Skin epidermis (tissue), 12 donors: ENCODE results near the gene CDK13.

Experiments used
- H3K27ac ChIP-seq, 21 experiments: fragments of 200-600 bp; sonication (generic) in 11 of 21; one replicate each; pipeline ENCODE4 v1.5.0; 2020; ENCODE audit warnings: mild to moderate bottlenecking in 3 of 21, inconsistent platforms in 2 of 21, moderate library complexity in 2 of 21
- H3K4me3 ChIP-seq, 7 experiments: fragments of 200-600 bp; sonication (generic) in 2 of 7; one replicate each; pipeline ENCODE4 v1.5.0; 2020; ENCODE audit warnings: inconsistent platforms in 2 of 7, mild to moderate bottlenecking in 2 of 7, moderate library complexity in 1 of 7

CDK13 gene

DNA sequence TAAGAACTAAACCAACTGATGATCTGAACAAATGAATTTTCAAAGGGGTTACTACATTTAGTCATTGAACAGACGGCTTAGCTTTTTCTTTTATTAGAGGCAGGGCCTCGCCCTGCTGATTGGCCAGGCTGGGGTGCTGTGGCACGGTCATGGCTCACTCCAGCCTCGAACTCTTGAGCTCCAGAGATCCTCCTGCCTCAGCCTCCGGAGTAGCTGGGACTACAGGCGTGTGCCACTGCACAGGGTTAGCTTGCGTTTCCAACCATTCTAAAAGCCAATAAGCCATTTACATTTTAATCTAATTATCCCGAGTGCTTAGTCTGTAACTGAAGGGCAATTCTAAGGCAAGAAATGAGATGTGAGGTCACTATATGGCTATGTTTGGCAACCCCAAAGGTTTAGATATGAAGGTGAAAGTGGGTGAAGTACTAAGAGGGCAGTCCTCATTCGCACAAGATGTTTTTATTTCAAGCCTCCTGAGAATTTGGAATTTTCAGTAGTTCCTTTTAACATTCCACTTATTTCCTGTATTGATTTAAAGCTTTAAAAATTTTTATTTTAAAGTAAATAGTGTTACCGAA, 1.6 kb upstream of the CDK13 start:
- peak overlapping the region; percentile 80 to 99 (median 94) for H3K4me3 ChIP-seq
- H3K27ac ChIP-seq = peak overlapping the region; percentile 78 to 100 (median 98)

DNA sequence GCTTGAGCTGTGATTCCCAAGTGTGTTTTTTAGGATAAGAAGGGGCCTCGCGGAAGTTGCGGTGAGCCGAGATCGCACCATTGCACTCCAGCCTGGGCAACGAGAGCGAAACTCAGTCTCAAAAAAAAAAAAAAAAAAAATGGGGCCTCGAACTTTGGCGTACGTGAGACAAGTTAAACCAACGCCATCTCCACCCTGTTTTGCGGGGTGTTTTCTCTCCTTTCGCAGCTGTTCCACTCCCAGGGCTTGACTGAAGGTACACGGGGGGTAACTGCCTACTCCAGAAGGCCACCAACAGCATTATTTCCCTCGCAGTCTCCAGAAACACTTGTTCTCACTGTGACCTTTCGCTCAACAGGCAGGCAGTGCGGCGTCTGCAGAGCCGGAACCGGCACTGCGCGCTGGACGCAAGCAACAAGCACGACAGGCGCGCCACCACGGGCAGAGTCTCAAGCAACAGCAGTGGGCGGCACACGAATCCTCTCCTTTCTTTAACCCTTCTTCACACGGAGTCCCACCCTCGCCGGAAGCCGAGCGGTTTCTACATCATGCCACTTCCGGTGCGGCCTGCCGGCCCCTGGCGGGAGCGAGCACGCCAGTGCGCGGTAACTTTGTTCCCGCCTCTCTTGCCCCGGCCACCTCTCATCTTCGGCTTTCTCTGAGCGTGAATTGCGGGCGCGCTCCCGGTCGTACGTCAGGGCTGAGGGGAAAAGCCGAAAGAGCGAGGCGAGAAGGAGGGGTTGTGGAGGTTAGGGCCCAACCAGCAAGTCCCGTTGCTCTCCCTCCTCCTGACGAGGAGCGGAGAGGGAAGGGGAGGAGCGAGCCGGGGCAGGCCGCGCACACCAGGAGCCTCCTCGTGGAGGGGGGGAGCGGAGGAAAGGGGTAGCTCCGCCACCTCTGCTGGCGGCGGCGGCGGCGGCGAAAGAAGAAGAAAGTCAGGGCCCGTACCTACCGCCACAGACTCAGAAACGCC, 814 bp upstream of the CDK13 start:
- H3K4me3 ChIP-seq = peak overlapping the region; percentile 80 to 99 (median 94)
- peak overlapping the region; percentile 94 to 100 (median 98) for H3K27ac ChIP-seq

DNA sequence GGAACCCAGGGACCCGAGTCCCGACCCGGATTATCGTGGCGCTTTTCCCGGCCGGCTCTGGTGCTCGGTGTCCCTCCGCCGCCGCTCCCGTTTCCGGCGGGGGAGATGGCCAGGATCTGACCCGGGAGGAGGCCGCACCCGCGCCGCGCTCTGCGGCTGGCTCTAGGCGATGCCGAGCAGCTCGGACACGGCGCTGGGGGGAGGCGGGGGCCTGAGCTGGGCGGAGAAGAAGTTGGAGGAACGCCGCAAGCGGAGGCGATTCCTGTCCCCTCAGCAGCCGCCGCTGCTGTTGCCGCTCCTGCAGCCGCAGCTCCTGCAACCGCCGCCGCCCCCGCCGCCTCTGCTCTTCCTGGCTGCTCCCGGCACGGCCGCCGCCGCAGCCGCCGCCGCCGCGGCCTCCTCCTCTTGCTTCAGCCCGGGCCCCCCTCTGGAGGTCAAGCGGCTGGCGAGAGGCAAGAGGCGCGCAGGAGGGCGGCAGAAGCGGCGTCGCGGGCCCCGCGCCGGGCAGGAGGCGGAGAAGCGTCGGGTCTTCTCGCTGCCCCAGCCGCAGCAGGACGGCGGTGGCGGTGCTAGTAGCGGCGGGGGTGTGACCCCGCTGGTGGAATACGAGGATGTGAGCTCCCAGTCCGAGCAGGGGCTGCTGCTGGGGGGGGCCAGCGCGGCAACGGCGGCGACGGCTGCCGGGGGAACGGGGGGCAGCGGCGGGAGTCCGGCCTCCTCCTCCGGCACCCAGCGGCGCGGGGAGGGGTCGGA, 593 bp downstream of the CDK13 start:
- Histone ChIP-seq H3K4me3 (peak overlapping the region; percentile 80 to 99 (median 94)), H3K27ac (peak overlapping the region; percentile 94 to 100 (median 98))

DNA sequence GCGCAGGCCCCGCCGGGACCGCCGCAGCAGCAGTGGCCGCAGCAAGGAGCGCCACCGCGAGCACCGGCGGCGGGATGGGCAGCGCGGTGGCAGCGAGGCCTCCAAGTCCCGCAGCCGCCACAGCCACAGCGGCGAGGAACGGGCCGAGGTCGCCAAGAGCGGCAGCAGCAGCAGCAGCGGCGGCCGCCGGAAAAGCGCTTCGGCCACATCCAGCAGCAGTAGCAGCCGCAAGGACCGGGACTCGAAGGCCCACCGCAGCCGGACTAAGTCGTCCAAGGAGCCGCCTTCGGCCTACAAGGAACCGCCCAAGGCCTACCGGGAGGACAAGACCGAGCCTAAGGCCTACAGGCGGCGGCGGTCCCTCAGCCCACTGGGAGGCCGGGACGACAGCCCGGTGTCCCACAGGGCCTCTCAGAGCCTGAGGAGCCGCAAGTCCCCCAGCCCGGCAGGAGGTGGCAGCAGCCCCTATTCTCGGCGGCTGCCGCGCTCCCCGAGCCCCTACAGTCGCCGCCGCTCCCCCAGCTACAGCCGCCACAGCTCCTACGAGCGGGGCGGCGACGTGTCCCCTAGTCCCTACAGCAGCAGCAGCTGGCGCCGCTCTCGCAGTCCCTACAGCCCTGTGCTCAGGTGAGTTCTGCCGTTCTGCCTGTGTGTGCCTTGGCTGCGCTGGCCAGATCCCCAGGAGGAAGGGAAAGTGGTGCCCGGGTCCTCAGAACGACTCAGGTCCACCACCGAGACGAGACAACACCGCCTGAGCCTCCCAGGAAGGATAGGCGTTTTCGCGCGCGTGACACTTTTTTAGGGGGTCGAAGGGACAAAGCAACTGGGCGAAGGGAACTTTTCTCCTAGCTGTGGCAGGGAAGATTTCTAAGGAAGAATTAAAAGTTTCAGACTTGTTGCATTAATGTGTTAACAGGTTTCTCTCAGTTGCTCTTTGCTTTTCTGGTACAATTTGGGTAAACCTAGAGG, 1.5 kb downstream of the CDK13 start:
- H3K4me3 ChIP-seq = peak overlapping the region; percentile 80 to 99 (median 94)
- H3K27ac ChIP-seq = peak overlapping the region; percentile 94 to 100 (median 98)

DNA sequence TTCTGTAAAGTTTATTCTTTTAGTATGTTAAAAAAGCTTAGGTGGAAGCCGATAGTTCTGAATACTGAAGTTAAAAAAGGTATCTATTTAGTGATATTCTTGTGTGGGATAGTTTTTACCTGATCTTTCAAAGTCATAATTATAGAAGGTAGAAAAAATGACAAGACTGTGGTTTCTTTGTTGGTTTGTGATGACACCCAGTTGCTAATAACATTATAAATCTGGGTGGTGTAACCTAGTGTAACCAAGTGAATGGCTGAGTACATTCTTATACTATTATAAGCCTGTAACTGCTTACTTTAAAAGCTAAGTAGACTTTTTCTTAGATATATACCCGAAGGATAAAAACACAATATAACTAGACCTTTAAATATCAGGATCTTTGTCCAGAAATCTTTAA, 2.3 kb downstream of the CDK13 start:
- H3K4me3 ChIP-seq = peak overlapping the region; percentile 80 to 99 (median 94)
- peak overlapping the region in 14 of 21 experiments; percentile 94 to 100 (median 98) for H3K27ac ChIP-seq

DNA sequence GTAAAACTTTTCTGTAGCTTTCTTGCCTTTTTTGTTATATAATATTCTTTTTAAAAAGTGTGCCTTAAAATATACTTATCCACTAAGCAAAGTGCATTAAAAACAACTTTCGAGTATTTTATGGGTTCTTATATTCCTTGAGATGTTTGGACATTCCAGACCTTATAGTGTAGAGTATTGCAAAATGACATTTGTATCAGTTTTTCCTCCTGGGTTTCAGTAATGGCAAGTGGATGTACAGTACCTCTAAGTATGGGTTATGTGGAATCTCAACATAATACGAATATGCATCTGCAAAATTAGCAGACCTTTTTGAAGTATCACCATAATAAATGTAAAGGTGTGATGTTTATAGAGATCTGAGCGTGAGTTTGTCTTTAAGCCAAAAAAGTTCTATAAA, 2.7 kb downstream of the CDK13 start:
- Histone ChIP-seq H3K4me3 (peak overlapping the region; percentile 80 to 99 (median 94)), H3K27ac (peak overlapping the region in 7 of 21 experiments; percentile 14 to 99 (median 98))

DNA sequence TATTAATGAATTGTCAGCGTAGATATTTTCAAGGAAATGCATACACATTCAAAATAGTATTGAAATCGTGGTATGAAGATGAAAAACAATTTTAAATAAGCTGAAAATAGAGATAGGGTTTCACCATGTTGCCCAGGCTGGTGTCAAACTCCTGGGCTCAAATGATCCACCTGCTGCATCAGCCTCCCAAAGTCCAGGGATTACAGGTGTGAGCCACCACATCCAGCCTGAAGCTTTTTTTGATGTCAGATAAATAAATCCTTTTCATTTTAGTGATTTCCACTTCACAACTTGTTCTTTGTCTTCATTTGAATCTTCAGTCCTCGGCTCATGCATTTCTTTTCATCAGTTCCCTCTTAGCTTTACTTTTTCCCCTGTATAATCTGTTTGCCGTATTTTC, 4.6 kb downstream of the CDK13 start:
- Histone ChIP-seq H3K4me3 (no peak overlapping the region), H3K27ac (no peak overlapping the region)

DNA sequence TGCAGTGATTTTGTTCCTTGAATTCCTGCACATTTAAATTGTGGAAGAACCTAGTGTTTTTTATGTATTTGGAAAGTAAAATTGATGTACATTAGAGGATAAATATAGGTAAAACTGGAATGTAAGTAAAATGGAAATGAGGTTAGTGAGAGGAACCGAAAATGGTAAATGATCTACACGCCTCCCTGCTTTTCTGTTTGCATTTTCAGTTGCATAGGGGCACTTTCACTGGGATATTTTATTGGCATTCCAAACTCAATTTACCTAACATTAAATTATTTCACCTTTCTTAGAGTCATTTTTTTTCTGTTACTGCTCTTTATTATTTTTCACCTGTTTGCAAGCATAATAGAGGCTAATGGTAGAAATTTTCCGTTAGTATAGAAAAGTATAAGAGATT, 8.0 kb downstream of the CDK13 start:
- H3K27ac ChIP-seq = no peak overlapping the region
- no peak overlapping the region for H3K4me3 ChIP-seq

DNA sequence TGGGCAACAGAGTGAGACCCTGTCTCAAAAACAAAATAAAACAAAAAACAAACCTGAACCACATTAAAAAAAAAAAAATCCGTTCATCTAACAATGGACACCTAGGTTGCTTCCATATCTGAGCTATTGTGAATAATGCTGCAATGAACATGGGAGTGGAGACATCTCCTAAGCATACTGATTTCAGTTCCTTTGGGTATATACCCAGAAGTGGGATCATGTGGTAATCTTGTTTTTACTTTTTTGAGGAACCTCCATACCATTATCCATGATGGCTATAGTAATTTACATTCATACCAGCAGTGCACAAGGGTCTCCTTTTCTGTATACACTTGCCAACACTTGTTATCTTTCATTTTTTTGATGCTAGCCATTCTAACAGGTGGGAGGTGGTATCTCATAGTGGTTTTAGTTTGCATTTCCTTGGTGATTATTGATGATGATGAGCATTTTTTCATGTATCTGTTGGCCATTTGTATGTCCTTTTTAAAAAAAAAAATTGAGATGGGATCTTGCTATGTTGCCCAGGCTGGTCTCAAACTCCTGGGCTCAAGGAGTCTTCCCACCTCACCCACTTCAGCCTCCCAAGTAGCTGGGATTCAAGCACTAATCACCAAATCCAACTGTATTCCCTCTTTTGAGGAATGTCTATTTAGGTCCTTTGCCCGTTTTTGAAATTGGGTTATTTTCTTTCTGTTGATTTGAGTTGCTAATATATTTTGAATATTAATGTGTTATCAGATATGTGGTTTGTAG, 17.5 kb downstream of the CDK13 start:
- Histone ChIP-seq H3K27ac (no peak overlapping the region), H3K4me3 (no peak overlapping the region)

DNA sequence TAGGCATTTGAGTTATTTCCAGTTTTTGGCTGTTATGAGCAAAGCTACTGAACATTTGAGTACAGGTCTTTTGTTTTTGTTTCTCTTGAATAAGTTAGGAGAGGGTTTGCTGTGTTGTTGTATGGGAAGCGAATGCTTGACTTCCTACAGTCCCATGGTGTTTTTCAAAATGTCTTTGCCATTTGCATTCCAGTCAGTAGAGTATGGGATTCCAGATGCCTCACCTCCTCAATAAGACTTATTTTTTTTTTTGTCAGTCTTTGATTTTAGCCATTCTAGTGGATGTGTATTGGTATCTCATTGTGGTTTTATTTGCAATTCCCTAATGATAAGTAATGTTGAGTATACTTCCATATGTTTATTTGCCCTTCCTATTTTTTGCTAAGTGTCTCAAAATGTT, 19.4 kb downstream of the CDK13 start:
- Histone ChIP-seq H3K27ac (no peak overlapping the region), H3K4me3 (no peak overlapping the region)

DNA sequence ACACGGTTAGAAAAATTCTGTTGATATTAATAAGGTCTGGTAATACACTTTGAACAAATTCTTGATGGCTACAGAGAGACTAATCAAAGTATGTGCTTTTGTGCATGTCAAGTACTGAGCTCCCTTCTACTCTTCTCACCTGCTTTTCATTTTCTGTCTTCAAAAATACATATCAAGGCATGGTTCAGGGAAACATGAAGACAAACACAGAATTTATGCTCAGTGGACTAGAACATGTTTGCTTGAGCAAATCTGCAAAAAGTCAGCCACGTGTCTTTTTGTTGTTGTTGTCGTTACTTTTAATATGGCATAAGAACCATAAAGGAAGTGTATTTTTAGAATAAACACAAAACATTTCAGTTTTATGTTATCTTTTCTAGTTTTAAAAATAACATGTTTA, 21.9 kb downstream of the CDK13 start:
- no peak overlapping the region for H3K27ac ChIP-seq
- no peak overlapping the region for H3K4me3 ChIP-seq

DNA sequence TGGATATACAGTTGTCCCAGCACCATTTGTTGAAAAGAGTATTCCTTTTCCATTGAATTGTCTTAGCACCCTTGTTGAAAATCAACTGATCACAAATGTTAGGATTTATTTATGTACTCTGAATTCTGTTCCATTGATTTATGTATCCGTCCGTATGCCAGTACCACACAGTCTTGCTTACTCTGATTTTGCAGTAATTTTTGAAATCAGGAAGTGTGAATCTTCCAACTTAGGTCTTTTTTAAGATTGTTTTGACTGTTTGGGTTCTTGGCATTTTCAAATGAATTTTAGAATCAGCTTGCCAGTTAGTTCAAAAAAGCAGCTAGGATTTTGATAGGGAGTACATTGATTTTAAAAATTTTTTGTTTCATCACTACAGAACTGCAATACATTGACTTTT, 23.7 kb downstream of the CDK13 start:
- no peak overlapping the region for H3K27ac ChIP-seq

DNA sequence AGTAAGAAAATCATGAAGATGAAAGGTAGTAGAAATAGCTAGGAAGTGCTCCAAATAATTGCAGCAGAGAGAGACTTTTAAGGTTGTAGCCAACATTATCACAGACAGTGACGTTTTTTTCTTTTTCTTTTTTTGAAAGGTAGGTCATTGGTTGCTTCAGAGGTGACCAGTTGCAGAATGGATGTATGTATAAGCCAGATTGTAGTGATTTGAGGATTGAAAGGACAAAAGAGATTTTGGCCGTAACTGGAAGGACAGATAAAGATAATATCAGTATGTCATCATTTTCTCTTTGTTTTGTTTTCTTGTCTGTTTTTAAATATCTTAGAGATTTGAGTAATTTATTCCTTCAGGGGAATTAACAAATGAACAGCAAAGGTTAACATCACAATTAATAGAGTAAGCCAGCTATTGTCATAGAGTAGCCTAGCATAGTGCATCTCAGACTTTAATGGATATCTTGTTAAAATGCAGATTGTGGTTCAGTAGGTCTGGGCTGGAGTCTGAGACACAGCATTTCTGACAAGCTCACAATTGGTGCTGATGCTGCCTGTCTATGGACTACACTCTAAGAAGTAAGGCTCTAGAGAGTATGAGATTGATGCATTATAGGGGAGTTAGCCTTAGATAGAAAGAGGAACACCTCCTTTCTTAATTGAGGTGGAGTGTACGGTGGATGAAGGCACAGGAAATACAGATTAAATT, 28.3 kb downstream of the CDK13 start:
- Histone ChIP-seq H3K4me3 (no peak overlapping the region), H3K27ac (no peak overlapping the region)

More for the DNA sequence above, 23.7 kb downstream of the CDK13 start:
- no peak overlapping the region for H3K4me3 ChIP-seq

DNA sequence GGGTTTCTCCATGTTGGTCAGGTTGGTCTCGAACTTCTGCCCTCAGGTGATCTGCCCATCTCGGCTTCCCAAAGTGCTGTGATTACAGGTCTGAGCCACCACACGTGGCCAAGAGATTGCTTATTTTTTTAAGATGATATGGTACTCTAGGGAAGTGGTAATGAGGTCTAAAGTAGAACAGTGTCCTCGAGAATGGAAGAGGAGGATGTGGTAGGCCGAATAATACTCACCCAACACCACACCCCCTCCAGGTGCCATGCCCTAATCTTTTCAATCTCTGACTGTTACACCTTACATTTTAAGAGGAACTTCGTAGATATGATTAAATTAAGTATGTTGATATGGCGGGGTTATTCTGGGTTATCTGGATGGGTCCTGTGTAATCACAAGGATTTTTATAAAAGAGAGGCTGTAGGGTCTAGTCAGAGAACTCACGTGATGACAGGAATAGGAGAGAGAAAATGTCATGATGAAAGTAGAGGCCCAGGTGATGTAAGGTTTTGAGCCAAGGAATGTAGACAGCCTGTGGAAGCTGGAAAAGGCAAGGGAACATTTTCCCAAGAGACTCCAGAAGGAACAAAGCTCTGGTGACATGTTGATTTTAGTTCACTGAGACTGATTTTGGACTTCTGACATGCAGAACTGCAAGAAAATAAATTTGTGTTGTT, 29.5 kb downstream of the CDK13 start:
- Histone ChIP-seq H3K27ac (no peak overlapping the region), H3K4me3 (no peak overlapping the region)

DNA sequence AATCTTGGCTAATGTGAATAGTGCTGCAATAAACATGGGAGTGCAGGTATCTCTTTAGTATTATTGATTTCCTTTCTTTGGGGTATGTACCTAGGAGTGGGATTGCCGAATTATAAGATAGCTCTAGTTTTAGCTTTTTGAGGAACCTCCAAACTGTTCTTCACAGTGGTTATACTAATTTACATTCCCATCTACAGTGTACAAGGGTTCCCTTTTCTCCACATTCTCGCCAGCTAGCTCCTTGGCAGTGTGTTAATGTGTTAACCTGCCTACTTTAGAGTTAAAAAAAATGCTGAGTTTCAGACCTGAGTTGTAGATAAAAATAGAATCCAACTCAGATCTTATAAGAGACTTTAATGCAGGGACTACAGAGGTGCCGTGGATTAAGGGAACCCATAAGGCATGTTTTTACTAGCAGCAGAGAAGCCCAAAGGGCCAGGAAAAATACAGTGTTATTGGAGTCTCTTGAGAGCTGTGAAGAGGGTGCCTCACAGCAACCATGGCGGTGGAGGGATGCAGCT, 35.4 kb downstream of the CDK13 start:
- Histone ChIP-seq H3K27ac (no peak overlapping the region), H3K4me3 (no peak overlapping the region)

DNA sequence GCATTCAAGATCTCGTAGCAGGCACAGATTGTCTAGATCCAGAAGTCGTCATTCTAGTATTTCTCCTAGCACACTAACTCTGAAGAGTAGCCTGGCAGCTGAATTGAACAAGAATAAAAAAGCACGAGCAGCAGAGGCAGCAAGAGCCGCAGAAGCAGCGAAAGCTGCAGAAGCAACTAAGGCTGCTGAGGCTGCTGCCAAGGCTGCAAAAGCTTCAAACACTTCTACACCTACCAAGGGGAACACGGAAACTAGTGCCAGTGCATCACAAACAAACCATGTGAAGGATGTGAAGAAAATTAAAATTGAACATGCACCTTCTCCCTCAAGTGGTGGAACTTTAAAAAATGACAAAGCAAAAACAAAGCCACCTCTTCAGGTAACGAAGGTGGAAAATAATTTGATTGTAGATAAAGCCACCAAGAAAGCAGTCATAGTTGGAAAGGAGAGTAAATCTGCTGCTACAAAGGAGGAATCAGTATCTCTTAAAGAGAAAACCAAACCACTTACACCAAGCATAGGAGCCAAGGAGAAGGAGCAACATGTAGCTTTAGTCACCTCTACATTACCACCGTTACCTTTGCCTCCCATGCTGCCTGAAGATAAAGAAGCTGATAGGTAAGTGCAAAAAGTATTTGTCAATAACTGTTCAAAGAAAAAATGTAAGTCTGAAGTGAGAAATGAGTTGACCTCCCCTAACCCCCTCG, 37.7 kb downstream of the CDK13 start:
- no peak overlapping the region for H3K27ac ChIP-seq
- no peak overlapping the region for H3K4me3 ChIP-seq
